Trophoblast cell (in vitro differentiated cells and primary cell): ENCODE results near the gene CCDC87.

ENCODE experiments used
- DNase-seq, 2 donors: peaks; one replicate each; pipeline ENCODE4 v3.0.0-alpha.2; 2016
- H2AFZ ChIP-seq: 2 replicates; pipeline ENCODE4 v1.6.1; 2013; ENCODE audit warnings: low read length, moderate library complexity, mild to moderate bottlenecking; ENCODE audit not compliant: insufficient read depth, poor library complexity
- H2AK5ac ChIP-seq: 2 replicates; pipeline ENCODE4 v1.6.1; 2013; ENCODE audit warnings: mild to moderate bottlenecking, low read length
- H2BK120ac ChIP-seq: 2 replicates; pipeline ENCODE4 v1.6.1; 2013; ENCODE audit warnings: low read length, mild to moderate bottlenecking, moderate library complexity; ENCODE audit not compliant: insufficient read depth, poor library complexity
- H2BK12ac ChIP-seq: 2 replicates; pipeline ENCODE4 v1.6.1; 2013; ENCODE audit warnings: mild to moderate bottlenecking, low read length, moderate library complexity
- H2BK5ac ChIP-seq: 2 replicates; pipeline ENCODE4 v1.6.1; 2013; ENCODE audit warnings: low read length, low read depth, moderate library complexity, mild to moderate bottlenecking; ENCODE audit not compliant: poor library complexity
- H3K14ac ChIP-seq: 2 replicates; pipeline ENCODE4 v1.6.1; 2013; ENCODE audit warnings: mild to moderate bottlenecking, low read length
- H3K18ac ChIP-seq: 2 replicates; pipeline ENCODE4 v1.6.1; 2013; ENCODE audit warnings: mild to moderate bottlenecking, low read length
- H3K23ac ChIP-seq: 2 replicates; pipeline ENCODE4 v1.6.1; 2013; ENCODE audit warnings: low read length
- H3K27ac ChIP-seq: 2 replicates; pipeline ENCODE4 v1.5.1; 2013; ENCODE audit warnings: low read depth, mild to moderate bottlenecking, inconsistent platforms, low read length, moderate library complexity
- H3K27me3 ChIP-seq: 2 replicates; pipeline ENCODE4 v1.6.1; 2013; ENCODE audit warnings: inconsistent platforms, mild to moderate bottlenecking, low read length, moderate library complexity; ENCODE audit not compliant: insufficient read depth
- H3K36me3 ChIP-seq, 2 experiments: 1 replicate in 1 of 2; 2 replicates in 1 of 2; pipeline ENCODE4 v1.6.1; 2013; ENCODE audit warnings: low read length in 2 of 2, mild to moderate bottlenecking in 2 of 2, moderate library complexity in 1 of 2; ENCODE audit not compliant: insufficient read depth in 2 of 2, control insufficient read depth in 1 of 2
- H3K4ac ChIP-seq: 2 replicates; pipeline ENCODE4 v1.6.1; 2013; ENCODE audit warnings: low read depth, mild to moderate bottlenecking, low read length, moderate library complexity
- H3K4me1 ChIP-seq, 2 experiments: 1 replicate in 1 of 2; 2 replicates in 1 of 2; pipeline ENCODE4 v1.6.1; 2013; ENCODE audit warnings: low read length in 2 of 2, mild to moderate bottlenecking in 2 of 2, moderate library complexity in 1 of 2; ENCODE audit not compliant: insufficient read depth in 2 of 2, control insufficient read depth in 1 of 2
- H3K4me2 ChIP-seq: 2 replicates; pipeline ENCODE4 v1.6.1; 2013; ENCODE audit warnings: inconsistent platforms, mild to moderate bottlenecking, low read length, moderate library complexity
- H3K4me3 ChIP-seq: 2 replicates; pipeline ENCODE4 v1.5.1; 2013; ENCODE audit warnings: mild to moderate bottlenecking, low read depth, low read length, inconsistent platforms
- H3K79me1 ChIP-seq: one replicate; pipeline ENCODE4 v1.6.1; 2013; ENCODE audit warnings: low read length
- H3K79me2 ChIP-seq: 2 replicates; pipeline ENCODE4 v1.6.1; 2013; ENCODE audit warnings: low read length, mild to moderate bottlenecking; ENCODE audit not compliant: control insufficient read depth, insufficient read depth, poor library complexity
- H3K9ac ChIP-seq: 2 replicates; pipeline ENCODE4 v1.6.1; 2013; ENCODE audit warnings: mild to moderate bottlenecking, low read length
- H3K9me3 ChIP-seq: 2 replicates; pipeline ENCODE4 v1.6.1; 2013; ENCODE audit warnings: low read depth, mild to moderate bottlenecking, control low read depth, inconsistent platforms, low read length; ENCODE audit not compliant: insufficient read depth
- H4K12ac ChIP-seq: 2 replicates; pipeline ENCODE4 v1.6.1; 2013; ENCODE audit warnings: low read depth, mild to moderate bottlenecking, low read length, moderate library complexity
- H4K8ac ChIP-seq: 2 replicates; pipeline ENCODE4 v1.6.1; 2013; ENCODE audit warnings: low read depth, mild to moderate bottlenecking, low read length, moderate library complexity
- H4K91ac ChIP-seq: one replicate; pipeline ENCODE4 v1.6.1; 2013; ENCODE audit warnings: low read depth, mild to moderate bottlenecking, low read length, moderate library complexity
- WGBS: extraction: QIAGEN DNeasy Blood & Tissue Kit; methylation state at CpG from one replicate; pipeline ENCODE4 v1.1.7; 2013; ENCODE audit warnings: missing lambda C conversion rate; ENCODE audit not compliant: insufficient read length, insufficient coverage; ENCODE audit errors: extremely low coverage; 5-methylcytosine and 5-hydroxymethylcytosine counted together

CCDC87 gene

DNA sequence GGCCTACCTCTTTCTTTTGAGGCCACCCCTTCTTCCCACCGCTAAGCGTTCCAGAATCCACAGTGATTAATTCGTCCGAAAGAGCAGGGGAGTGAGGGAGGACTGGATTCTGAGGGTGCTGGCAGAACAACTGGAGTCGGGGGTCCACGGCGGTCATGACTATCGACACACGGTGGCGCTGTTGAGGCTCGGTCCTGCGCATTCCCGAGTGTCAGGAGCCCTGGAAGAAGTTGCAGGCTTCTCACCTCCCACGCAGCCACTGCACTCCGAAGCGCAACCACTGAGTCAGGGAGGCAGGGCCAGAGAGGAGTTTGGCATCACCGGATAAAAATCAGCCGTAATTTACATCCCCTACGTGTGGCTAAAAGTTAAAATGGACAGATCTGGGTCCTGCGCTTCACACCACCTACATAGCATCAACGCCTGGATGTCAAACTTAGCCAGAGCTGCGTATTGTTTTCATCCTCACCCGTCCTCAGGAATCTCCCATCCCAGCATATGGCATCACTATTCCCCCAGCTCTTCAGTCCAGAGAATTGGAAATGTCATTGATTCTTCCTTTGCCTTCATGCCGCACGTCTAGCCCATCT is 13.8 kb downstream of the CCDC87 start:
- no peak overlapping the region for H2AK5ac ChIP-seq
- H2BK5ac ChIP-seq: no peak overlapping the region
- no peak overlapping the region for H4K12ac ChIP-seq
- no peak overlapping the region for H3K9ac ChIP-seq
- no CpG with 5 or more reads among the region's 25 CpGs for WGBS
- no peak overlapping the region for H2BK120ac ChIP-seq
- H2BK12ac ChIP-seq: no peak overlapping the region
- no peak overlapping the region for H3K4me2 ChIP-seq
- H3K18ac ChIP-seq: no peak overlapping the region
- peaks cover 2% of the 10 kb centered on the region for H3K9me3 ChIP-seq
- no peaks in the 10 kb centered on the region for H3K27me3 ChIP-seq
- no peak overlapping the region for H2AFZ ChIP-seq
- no peaks in the 10 kb centered on the region for H3K4me1 ChIP-seq
- no peak overlapping the region for H3K14ac ChIP-seq
- no peaks in the 10 kb centered on the region for H3K79me1 ChIP-seq
- peak; percentile 53 to 88 for DNase-seq
- no peak overlapping the region for H3K23ac ChIP-seq
- H4K8ac ChIP-seq: no peak overlapping the region
- H3K4ac ChIP-seq: no peak overlapping the region
- H3K36me3 ChIP-seq: no peaks in the 10 kb centered on the region
- H3K27ac ChIP-seq: no peak overlapping the region
- no peak overlapping the region for H3K4me3 ChIP-seq
- no peaks in the 10 kb centered on the region for H3K79me2 ChIP-seq
- no peak overlapping the region for H4K91ac ChIP-seq

DNA sequence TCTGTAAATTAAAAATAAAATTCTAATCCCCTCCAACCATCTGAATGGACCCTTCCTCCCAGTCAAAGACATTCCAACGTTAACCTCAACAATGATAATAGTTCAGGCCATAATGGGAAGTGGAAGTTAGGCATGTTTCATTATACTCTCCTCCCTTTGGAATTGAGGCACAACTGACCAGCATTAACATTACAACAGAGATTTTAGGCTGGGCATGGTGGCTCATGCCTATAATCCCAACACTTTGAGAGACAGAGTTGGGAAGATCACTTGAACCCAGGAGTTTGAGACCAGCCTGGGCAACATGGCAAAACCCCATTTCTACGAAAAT is 22.0 kb downstream of the CCDC87 start:
- Histone ChIP-seq H4K12ac (no peak overlapping the region), H2BK12ac (no peak overlapping the region), H3K4ac (no peak overlapping the region)

DNA sequence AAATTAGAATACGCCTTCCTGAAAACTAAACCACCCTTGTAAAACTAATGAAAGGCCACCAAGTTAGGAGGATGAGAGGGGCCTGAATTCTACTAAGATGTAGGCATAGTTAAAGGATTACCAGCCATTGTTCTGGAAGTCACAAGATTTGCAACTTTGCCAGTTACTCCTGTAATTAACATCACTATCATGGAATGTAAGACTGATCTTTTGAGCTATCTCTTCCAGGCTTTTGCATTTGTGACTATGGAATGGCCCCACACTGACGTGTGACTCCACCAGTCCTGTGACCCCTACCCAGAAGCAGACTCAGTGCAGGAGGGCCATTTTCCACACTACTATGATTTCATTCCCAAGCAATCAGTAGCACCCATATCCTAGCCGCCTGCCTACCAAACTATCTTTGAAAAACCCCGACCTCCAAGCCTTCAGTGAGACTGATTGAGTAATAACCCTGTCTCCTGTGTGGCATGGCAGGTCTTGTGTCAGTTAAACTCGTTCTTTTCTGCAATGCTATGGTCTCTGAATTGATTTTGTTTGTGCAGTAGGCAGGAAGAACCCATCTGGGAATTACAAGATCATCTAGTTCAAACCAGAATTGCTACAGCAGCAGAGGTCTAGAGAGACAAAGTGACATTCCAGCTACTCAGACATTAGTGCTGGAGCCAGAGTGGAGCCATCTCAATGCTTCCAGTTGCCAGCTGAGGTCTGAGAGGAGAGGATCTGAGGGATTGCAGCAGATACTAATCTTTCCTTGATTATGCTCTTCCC is 22.6 kb downstream of the CCDC87 start:
- Histone ChIP-seq H4K91ac (no peak overlapping the region), H3K36me3 (no peaks in the 10 kb centered on the region), H3K4ac (no peak overlapping the region), H2BK120ac (no peak overlapping the region), H3K79me1 (no peaks in the 10 kb centered on the region), H2AFZ (no peak overlapping the region), H3K27ac (no peak overlapping the region), H3K79me2 (no peaks in the 10 kb centered on the region), H3K4me2 (no peak overlapping the region), H4K12ac (no peak overlapping the region), H2BK5ac (no peak overlapping the region), H3K27me3 (no peaks in the 10 kb centered on the region), H2AK5ac (no peak overlapping the region), H3K9me3 (no peaks in the 10 kb centered on the region), H3K18ac (no peak overlapping the region), H3K9ac (no peak overlapping the region), H3K4me3 (no peak overlapping the region), H3K4me1 (peaks cover 0 to 3% of the 10 kb centered on the region in 2 experiments), H3K14ac (no peak overlapping the region), H2BK12ac (no peak overlapping the region), H3K23ac (no peak overlapping the region), H4K8ac (no peak overlapping the region)
- no peak for DNase-seq
- no CpG with 5 or more reads among the region's 5 CpGs for WGBS

More for the DNA sequence above, 22.0 kb downstream of the CCDC87 start:
- Histone ChIP-seq H3K27ac (no peak overlapping the region), H3K36me3 (no peaks in the 10 kb centered on the region), H2BK5ac (no peak overlapping the region), H2AFZ (no peak overlapping the region), H3K79me1 (no peaks in the 10 kb centered on the region), H3K9me3 (no peaks in the 10 kb centered on the region), H3K14ac (no peak overlapping the region), H4K8ac (no peak overlapping the region), H3K23ac (no peak overlapping the region), H3K4me3 (no peak overlapping the region), H2AK5ac (no peak overlapping the region), H4K91ac (no peak overlapping the region), H3K9ac (no peak overlapping the region), H3K4me1 (peaks cover 0 to 3% of the 10 kb centered on the region in 2 experiments), H2BK120ac (no peak overlapping the region), H3K79me2 (no peaks in the 10 kb centered on the region), H3K4me2 (no peak overlapping the region), H3K27me3 (no peaks in the 10 kb centered on the region), H3K18ac (no peak overlapping the region)
- WGBS: no CpG with 5 or more reads among the region's 2 CpGs
- DNase-seq: no peak

DNA sequence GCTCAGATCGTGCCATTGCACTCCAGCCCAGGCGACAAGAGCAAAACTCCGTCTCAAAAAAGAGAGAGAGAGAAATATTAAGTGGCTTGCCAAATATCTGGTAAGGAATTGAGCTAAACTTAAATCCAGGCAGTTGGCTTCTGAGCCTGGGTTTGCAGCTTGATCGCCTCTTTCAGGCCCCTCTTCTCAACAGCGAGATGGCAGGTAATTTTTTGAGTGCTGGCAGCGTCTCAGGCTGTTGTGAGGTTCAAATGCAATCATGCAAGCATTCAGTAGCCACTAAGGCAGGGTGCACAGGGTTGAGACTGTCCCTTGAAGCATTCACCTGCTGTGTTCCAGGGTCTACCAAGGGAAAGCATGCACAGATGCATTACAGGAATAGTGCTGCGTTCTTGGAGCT is 23.8 kb downstream of the CCDC87 start:
- no peak overlapping the region for H3K4ac ChIP-seq
- no peak overlapping the region for H4K91ac ChIP-seq
- no peaks in the 10 kb centered on the region for H3K79me2 ChIP-seq
- H4K8ac ChIP-seq: no peak overlapping the region
- H2AK5ac ChIP-seq: no peak overlapping the region
- no peak overlapping the region for H3K9ac ChIP-seq
- peaks cover 0 to 3% of the 10 kb centered on the region in 2 experiments for H3K4me1 ChIP-seq
- no peak overlapping the region for H3K4me2 ChIP-seq
- H3K4me3 ChIP-seq: no peak overlapping the region
- no peaks in the 10 kb centered on the region for H3K36me3 ChIP-seq
- no peak overlapping the region for H3K27ac ChIP-seq
- H3K23ac ChIP-seq: no peak overlapping the region
- no peaks in the 10 kb centered on the region for H3K9me3 ChIP-seq
- no peak overlapping the region for H4K12ac ChIP-seq
- H3K14ac ChIP-seq: no peak overlapping the region
- no peak overlapping the region for H2BK5ac ChIP-seq
- H2AFZ ChIP-seq: no peak overlapping the region
- DNase-seq: no peak
- no peak overlapping the region for H2BK12ac ChIP-seq
- no peaks in the 10 kb centered on the region for H3K27me3 ChIP-seq
- H2BK120ac ChIP-seq: no peak overlapping the region
- no peak overlapping the region for H3K18ac ChIP-seq
- WGBS: no CpG with 5 or more reads among the region's 7 CpGs
- H3K79me1 ChIP-seq: no peaks in the 10 kb centered on the region
